GM10266 (cell line): ENCODE results near the gene RALGPS1.

ENCODE experiments used
- DNase-seq: peaks from one replicate; pipeline ENCODE4 v3.0.0; 2012; ENCODE audit errors: extremely low spot score
- TF ChIP-seq, protein P1 (sequence below): IDR thresholded peaks from 2 replicates; pipeline ENCODE4 v1.5.1; 2012; ENCODE audit warnings: mild to moderate bottlenecking, low read depth; ENCODE audit not compliant: control insufficient read depth, insufficient read depth; ENCODE audit errors: missing control alignments

Gene RALGPS1

DNA sequence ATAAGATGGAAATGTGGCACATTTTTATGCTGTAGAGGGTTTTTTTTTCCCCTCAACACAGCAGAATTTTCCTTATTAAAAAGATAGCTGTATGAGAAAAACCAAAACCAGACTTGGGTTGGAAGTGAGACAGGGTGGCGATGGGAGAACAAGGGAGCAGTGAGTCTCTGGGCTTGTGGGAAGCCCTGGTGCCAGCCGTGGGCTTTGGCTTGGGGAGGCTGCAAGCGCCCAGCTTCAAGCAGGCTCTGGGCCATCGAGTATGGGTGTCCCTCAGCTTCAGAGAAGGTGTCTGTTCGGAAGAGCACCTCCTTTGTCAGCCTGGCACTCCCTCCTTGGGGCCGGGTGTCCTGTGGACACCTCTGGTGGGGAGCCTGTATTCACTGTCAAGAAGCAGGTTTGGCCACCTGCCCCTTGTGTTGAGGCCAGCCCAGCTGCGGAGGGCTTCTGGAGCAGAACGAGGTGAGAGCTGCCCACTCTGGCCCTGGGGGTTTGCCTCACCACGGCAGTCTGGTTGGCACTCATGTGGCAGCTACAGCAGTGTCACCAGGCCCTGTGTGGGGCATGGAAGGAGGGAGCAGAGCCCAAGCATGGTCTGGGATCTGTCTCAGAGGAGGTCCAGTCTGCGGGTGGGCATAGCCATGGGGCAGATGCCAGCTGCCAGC, 245.5 kb downstream of the RALGPS1 start:
- TF ChIP-seq, protein P1, sequence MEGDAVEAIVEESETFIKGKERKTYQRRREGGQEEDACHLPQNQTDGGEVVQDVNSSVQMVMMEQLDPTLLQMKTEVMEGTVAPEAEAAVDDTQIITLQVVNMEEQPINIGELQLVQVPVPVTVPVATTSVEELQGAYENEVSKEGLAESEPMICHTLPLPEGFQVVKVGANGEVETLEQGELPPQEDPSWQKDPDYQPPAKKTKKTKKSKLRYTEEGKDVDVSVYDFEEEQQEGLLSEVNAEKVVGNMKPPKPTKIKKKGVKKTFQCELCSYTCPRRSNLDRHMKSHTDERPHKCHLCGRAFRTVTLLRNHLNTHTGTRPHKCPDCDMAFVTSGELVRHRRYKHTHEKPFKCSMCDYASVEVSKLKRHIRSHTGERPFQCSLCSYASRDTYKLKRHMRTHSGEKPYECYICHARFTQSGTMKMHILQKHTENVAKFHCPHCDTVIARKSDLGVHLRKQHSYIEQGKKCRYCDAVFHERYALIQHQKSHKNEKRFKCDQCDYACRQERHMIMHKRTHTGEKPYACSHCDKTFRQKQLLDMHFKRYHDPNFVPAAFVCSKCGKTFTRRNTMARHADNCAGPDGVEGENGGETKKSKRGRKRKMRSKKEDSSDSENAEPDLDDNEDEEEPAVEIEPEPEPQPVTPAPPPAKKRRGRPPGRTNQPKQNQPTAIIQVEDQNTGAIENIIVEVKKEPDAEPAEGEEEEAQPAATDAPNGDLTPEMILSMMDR: no peak
- DNase-seq: no peak

DNA sequence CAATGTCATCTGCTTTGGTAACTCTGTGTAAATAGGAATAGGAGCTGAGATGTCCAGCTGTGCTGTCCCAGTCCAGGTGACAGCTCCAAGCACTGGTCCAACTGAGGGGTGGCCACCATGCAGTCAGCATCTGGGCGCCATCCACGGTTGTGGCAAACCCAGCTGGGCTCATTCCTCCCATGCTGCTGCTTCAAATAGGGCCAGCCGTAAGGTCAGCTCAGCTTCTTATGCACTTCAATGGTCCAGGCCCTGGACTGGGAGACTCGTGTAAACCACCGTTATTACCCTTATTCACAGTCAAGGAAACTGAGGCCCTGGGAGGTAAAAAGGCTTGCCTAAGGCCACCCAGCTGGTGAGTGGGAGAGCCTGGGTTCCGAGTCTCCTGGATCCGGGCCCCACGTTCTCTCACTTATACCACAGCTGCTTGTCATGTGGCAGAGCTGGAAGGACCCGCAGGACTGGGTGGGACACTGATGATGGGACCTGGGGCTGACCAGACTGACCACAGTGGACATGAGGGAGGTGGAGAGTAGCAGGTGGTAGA, 246.6 kb downstream of the RALGPS1 start:
- no peak for DNase-seq
- TF ChIP-seq, protein P1: no peak

DNA sequence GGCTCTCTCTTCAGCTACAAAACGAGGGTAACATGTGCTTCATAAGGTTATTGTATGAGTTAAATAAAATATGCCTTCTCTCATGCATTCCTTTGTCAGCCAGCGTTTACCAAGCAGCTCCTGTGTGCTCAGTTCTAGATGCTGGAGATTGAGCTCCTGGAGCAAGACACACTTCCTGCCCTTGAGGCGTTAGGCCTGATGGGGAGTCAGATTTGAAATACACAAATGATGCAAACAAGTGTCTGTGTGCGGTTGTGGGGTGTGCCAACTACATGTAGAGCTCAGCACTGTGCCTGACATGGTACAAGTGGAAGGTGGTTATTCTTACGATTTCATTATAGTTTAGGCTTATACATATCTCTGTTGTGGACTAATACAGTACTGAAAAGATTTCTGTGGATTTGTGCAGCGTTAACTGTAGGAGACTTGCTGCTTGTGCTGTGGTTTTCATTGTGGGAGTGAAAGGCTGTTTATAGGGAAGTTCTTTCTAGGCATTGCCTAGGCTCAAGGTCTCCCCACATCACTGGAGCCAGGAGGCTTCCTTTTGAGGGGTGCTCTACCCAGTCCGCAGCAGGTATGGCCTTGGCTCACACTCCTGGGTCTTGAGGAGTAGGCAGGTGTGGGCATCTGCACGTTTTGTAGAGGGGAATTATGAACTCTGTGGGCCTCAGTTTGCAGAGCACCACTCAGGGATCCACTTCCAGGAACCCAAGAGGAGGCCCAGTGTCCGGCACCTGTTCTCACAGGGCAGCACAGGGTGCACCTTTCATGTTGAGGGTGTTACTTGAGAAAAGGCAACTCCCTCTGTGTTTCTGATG, 247.7 kb downstream of the RALGPS1 start:
- TF ChIP-seq, protein P1: no peak
- DNase-seq: no peak

DNA sequence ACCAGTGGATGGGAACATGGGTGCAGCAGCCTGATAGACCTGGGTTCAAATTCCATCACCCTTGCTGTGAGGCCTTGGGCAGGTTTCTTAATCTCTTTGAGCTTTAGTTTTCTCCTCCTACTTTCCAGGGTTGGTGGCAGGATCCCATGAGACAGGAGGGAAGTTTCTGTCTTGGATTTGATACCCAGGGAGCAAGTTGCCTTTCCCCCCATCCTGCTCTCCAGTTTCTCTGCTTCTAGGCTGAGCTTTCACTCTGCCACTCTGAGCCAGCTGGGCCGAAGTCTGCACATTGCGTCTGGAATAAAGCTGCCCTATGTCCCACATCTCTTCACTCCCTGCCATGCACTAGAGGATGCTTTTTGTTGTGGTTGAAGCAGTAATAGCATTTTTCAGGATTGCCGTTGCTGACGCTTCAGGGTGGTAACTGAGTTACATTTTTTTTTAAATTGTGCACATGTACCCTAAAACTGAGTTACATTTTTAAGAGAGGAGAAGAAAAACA, 248.3 kb downstream of the RALGPS1 start:
- DNase-seq: no peak
- TF ChIP-seq, protein P1: no peak

DNA sequence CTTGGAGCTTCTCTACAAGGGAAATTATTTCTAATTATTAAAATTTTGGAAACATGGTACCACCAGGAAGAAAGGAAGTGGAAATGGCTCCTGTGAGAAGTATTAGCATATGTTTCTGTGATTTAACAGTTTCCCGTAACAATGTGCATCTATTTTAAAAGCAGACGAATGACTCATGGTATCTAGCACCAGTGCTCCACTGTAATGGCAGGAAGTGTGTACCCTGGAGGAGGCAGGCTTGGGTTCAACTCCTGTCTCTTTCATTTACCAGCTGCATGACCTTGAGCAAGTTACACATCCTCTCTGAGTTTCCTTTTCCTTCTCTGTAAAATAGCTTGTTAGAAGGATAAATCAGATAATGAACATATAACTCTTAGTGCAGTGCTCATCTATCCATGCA, 248.8 kb downstream of the RALGPS1 start:
- TF ChIP-seq, protein P1: no peak
- DNase-seq: no peak

DNA sequence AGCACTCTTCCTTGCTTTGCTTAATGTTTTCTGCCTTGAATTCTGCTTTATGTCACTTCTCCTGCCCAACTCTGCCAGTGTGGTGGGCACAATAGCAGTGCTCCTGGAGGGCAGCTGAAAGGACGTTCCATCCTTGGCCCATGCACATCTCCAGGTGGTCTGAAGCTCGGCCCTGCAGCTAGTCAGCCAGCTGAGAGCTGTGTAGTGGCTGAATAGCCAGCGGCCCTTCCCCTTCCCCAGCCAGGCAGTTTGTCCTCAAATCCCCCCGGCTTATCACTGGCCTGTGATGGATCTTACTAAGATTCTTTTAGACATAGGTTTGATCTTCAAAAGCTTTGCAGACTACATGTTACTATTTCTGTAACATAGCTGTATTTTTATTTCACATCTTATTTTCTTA, 250.5 kb downstream of the RALGPS1 start:
- TF ChIP-seq, protein P1: no peak

More for the DNA sequence above, 250.5 kb downstream of the RALGPS1 start:
- no peak for DNase-seq
